Ectodermal cell (in vitro differentiated cells): ENCODE results near the gene BCL2L13.
"Not testable (repeated sequence)": the region's sequence is repeated elsewhere in the genome, so short reads cannot be mapped to it uniquely, and the experiment has no call there.

ENCODE experiments used
- H3K27ac ChIP-seq: 2 replicates; pipeline ENCODE4 v1.7.0; 2013; ENCODE audit warnings: mild to moderate bottlenecking, low read depth, low read length; ENCODE audit not compliant: insufficient read depth, poor library complexity, severe bottlenecking
- H3K27me3 ChIP-seq: 2 replicates; pipeline ENCODE4 v1.7.0; 2013; ENCODE audit warnings: mild to moderate bottlenecking, low read length; ENCODE audit not compliant: insufficient read depth, control insufficient read depth, poor library complexity, severe bottlenecking
- H3K36me3 ChIP-seq: one replicate; pipeline ENCODE4 v1.7.0; 2013; ENCODE audit warnings: low read length; ENCODE audit not compliant: control insufficient read depth, insufficient read depth
- H3K4me1 ChIP-seq: one replicate; pipeline ENCODE4 v1.7.0; 2013; ENCODE audit warnings: low read length; ENCODE audit not compliant: control insufficient read depth, insufficient read depth
- H3K4me3 ChIP-seq: 2 replicates; pipeline ENCODE4 v1.7.0; 2013; ENCODE audit warnings: low read depth, low read length, control low read depth; ENCODE audit not compliant: insufficient read depth
- H3K9me3 ChIP-seq: 2 replicates; pipeline ENCODE4 v1.7.0; 2013; ENCODE audit warnings: mild to moderate bottlenecking, low read length, moderate library complexity; ENCODE audit not compliant: control insufficient read depth
- WGBS, 2 experiments: methylation state at CpG; one replicate each; pipeline ENCODE4 v1.1.7; 2013; ENCODE audit warnings: missing lambda C conversion rate in 2 of 2; 5-methylcytosine and 5-hydroxymethylcytosine counted together

BCL2L13 gene

DNA sequence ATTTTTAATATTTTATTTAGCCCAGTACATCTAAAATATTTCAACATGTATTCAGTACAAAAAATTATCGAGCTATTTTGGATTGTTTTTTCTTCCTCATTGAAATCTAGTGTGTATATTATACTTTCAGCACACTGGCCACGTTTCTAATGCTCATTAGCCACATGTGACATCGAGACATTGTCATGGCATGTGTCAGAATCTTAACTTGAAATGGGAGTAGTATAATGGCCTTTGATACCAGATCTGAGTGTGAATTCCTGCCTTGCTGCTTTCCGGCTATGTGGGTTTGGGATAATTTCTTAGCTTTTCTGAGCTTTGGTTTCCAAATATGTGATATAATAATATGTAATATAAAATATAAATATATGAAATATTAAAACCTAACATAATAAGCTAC is 54.3 kb downstream of the BCL2L13 start:
- WGBS, 2 experiments: 95 to 100% methylated on average over 2 to 4 of the region's 4 CpGs
- Histone ChIP-seq H3K9me3 (no peaks in the 10 kb centered on the region), H3K27ac (no peak overlapping the region), H3K27me3 (no peaks in the 10 kb centered on the region), H3K4me3 (no peak overlapping the region), H3K36me3 (no peaks in the 10 kb centered on the region), H3K4me1 (no peaks in the 10 kb centered on the region)

DNA sequence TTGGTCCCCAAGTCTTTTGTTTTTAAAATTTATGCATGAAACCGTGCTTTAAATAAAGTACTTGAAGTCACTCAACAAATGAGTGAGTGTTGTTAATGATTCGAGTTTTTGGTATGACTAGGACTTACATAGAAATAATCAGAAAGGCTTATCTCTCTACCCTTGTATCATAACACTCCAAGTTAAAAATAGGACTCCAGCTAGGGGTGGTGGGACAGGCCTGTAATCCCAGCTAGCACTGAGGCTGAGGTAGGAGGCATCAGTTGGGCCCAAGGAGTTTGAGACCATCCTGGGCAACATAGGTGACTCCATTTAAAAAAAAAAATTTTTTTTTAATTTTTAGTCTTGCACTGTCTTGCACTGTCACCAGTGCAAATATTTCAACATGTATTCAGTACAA is 55.6 kb downstream of the BCL2L13 start:
- H3K9me3 ChIP-seq: no peaks in the 10 kb centered on the region
- H3K4me1 ChIP-seq: no peaks in the 10 kb centered on the region
- H3K27me3 ChIP-seq: no peaks in the 10 kb centered on the region
- H3K4me3 ChIP-seq: no peak overlapping the region
- no peaks in the 10 kb centered on the region for H3K36me3 ChIP-seq
- 79 to 100% methylated on average over 1 to 2 of the region's 2 CpGs for WGBS, 2 experiments
- no peak overlapping the region for H3K27ac ChIP-seq

DNA sequence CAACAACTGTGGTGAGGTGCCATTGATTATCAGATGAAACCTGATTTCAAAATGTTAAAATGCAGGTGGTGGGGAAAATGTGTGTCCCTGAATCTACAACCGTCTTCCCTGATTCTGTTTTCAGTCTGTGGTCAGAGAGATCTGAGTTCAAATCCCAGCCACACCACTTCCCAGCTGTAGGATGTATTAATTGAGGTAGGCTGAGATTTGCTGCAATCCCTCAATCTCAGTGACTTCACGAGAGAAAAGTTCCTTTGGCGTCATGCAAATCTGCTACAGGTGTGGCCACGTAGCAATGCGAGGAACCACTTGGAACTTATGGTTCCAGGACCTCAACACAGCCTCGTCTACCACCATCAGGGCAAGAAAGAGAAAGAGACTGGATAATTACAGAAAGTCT is 56.2 kb downstream of the BCL2L13 start:
- no peaks in the 10 kb centered on the region for H3K4me1 ChIP-seq
- WGBS, 2 experiments: 93 to 97% methylated on average over 6 of the region's 6 CpGs
- H3K27me3 ChIP-seq: no peaks in the 10 kb centered on the region
- no peaks in the 10 kb centered on the region for H3K9me3 ChIP-seq
- no peak overlapping the region for H3K4me3 ChIP-seq
- H3K36me3 ChIP-seq: no peaks in the 10 kb centered on the region
- H3K27ac ChIP-seq: no peak overlapping the region

DNA sequence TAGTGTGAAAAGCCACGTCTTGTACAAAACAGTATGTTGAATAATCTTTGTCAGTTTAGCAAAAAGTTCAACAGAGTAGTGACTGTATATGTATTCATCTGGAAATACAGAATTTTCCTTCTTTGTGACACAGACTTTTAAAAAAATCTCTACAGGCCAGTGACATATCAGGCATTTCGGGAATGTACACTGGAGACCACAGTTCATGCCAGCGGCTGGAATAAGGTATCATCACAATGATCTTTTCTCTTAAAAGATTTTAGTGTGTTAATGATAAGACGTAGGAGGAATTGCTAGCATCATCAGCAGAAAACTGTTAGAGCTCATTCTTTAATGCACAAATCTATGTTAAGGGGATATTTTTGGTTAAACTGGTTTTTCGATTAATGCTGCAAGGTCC is 57.4 kb downstream of the BCL2L13 start:
- WGBS, 2 experiments: 97 to 100% methylated on average over 5 of the region's 5 CpGs
- Histone ChIP-seq H3K27me3 (no peaks in the 10 kb centered on the region), H3K9me3 (no peaks in the 10 kb centered on the region), H3K4me3 (no peak overlapping the region), H3K4me1 (no peaks in the 10 kb centered on the region), H3K36me3 (no peaks in the 10 kb centered on the region), H3K27ac (no peak overlapping the region)

DNA sequence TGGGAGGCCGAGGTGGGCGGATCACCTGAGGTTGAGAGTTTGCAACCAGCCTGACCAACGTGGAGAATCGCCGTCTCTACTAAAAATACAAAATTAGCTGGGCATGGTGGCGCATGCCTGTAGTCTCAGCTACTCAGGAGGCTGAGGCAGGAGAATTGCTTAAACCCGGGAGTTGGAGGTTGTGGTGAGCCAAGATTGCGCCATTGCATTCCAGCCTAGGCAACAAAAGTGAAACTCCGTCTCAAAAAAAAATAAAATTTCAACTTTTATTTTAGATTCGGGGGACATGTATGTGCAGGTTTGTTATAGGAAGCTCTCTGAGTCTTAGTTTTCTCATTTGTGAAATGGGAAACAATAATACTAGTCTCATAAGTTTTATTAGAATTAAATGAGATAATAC is 58.6 kb downstream of the BCL2L13 start:
- not testable (repeated sequence) for H3K4me1 ChIP-seq, H3K4me3 ChIP-seq, H3K27me3 ChIP-seq, H3K9me3 ChIP-seq, H3K27ac ChIP-seq, H3K36me3 ChIP-seq
- WGBS, 2 experiments: 91 to 93% methylated on average over 10 of the region's 10 CpGs

DNA sequence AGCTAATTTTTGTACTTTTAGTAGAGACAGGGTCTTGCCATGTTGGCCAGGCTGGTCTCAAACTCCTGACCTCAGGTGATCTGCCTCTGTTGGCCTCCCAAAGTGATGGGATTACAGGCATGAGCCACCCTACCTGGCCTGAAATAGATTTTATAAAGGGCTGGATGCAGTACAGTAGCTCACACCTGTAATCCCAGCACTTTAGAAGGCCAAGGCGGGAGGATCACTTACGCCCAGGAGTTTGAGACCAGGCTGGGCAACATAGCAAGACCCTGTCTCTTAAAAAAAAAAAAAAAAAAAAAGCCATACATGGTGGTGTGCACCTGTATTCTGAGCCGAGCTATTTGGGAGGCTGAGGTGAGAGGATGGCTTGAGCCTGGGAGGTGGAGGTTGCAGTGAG is 59.7 kb downstream of the BCL2L13 start:
- H3K9me3 ChIP-seq, H3K27me3 ChIP-seq, H3K4me1 ChIP-seq, H3K27ac ChIP-seq, H3K36me3 ChIP-seq, H3K4me3 ChIP-seq: not testable (repeated sequence)
- WGBS, 2 experiments: 88 to 89% methylated on average over 3 of the region's 3 CpGs

DNA sequence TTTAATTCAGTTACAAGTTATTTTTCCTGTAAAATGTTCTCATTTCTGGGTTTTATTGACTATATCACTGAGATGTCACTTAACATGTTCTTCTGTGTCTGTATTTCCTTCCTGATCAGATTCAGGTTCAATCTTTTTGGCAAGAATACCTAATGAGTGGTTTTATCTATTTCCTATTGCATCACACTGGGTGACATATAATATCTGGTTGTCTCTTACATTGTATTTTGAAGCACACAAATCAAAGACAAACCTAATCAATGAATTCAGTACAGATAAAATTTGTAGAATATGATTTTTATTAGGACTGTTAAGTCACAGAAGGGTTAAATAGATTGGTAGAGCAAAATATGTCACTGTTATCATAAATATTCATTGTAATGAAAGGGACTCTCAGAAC is 60.4 kb downstream of the BCL2L13 start:
- Histone ChIP-seq H3K36me3 (peaks cover 6% of the 10 kb centered on the region), H3K4me3 (no peak overlapping the region), H3K4me1 (no peaks in the 10 kb centered on the region), H3K27me3 (no peaks in the 10 kb centered on the region), H3K27ac (no peak overlapping the region), H3K9me3 (no peaks in the 10 kb centered on the region)

DNA sequence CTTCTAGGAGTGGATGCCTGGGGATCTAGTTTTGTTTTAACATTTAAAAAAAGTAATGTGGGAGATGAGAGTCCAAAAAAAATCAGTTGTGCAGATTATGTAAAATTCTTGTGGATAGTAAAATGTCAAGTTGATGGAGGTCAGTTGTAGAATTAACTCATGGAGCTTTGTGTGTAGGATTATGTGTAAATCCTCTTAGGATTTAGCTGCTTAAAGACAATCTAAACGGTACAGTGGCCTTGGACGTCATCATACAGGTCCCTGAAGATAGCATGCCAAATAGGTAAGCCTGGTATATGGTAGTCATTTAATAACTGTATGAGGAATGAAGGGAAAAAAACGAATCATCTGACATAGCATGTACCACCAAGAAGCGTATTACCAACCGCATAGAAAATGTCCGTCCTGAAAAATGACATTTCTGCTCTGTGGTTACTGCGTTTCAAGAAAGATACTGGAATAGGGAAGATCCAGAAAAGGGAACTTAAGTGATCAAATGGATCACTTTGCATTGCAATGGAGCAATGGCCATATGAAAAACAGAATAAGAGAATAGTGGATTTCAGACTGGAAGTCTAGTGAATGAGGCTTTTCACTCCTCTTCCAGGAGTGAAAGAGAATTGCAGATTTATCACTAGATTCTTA is 61.3 kb downstream of the BCL2L13 start:
- WGBS, 2 experiments: 93 to 94% methylated on average over 7 of the region's 7 CpGs
- Histone ChIP-seq H3K36me3 (peaks cover 9% of the 10 kb centered on the region), H3K27ac (no peak overlapping the region), H3K4me3 (no peak overlapping the region), H3K9me3 (no peaks in the 10 kb centered on the region), H3K4me1 (no peaks in the 10 kb centered on the region), H3K27me3 (no peaks in the 10 kb centered on the region)

DNA sequence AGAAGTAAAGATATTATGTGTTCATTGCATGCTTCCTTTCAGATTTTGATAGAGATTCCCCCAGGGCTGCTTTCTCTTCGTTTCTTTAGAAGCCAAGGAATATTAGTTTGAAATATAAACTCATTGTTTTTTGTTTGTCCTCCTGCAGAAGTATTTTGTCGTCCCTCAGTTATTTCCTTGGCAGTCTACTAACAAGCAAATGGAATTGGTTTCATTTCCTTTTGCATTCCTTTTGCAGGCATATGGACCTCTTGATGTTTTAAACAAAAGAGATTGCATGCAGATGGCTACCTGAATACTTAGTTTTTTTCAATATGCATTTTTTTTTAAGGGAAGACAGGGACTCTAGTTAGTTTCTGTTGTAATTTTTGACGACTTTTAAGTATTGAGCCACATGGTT is 62.2 kb downstream of the BCL2L13 start:
- no peak overlapping the region for H3K4me3 ChIP-seq
- no peak overlapping the region for H3K27ac ChIP-seq
- H3K36me3 ChIP-seq: peaks cover 9% of the 10 kb centered on the region
- no peaks in the 10 kb centered on the region for H3K9me3 ChIP-seq
- H3K27me3 ChIP-seq: no peaks in the 10 kb centered on the region
- 32 to 52% methylated on average over 2 to 3 of the region's 3 CpGs for WGBS, 2 experiments
- no peaks in the 10 kb centered on the region for H3K4me1 ChIP-seq

DNA sequence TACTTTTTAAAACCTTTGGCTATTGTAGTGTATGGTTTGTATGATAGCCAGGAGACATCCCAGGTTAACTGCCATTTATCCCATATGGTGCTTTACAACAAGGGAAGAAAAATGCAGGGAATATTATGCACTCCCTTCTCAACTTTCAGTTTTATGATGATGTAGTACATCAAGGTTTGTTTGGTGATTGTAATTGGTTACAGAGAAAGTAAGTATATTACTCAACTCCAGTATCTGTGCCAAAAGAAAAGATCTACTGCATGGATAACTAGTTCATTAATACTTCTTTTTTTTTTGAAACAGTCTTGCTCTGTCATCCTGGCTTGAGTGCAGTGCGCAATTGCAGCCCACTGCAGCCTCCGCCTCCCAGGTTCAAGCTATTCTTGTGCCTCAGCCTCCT is 65.3 kb downstream of the BCL2L13 start:
- Histone ChIP-seq H3K27me3 (no peaks in the 10 kb centered on the region), H3K4me1 (no peaks in the 10 kb centered on the region), H3K4me3 (no peak overlapping the region), H3K9me3 (no peaks in the 10 kb centered on the region), H3K27ac (no peak overlapping the region), H3K36me3 (peaks cover 9% of the 10 kb centered on the region)
- 81 to 91% methylated on average over 2 of the region's 2 CpGs for WGBS, 2 experiments

DNA sequence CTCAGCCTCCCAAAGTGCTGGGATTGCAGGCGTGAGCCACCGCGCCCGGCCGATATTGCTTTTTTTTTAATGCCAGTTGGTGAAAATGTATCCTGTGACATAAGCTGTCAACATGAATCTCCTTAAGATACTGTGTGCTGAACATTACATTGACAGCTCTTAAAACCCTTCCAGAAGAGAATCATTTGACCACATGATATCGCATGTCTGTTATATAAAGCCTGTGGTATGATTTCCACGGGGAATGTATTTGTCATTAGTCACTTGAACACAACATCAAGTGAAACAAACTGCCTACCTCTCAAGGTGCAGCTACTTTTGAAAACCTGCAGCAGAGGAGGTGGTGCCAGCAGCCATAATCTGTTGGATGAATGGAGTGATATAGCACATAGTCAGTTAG is 67.0 kb downstream of the BCL2L13 start:
- Histone ChIP-seq H3K4me3 (no peak overlapping the region), H3K4me1 (no peaks in the 10 kb centered on the region), H3K36me3 (peaks cover 9% of the 10 kb centered on the region), H3K9me3 (no peaks in the 10 kb centered on the region), H3K27me3 (no peaks in the 10 kb centered on the region), H3K27ac (no peak overlapping the region)
- 90 to 95% methylated on average over 7 of the region's 7 CpGs for WGBS, 2 experiments
